HepG2 (cell line): ENCODE data around the gene CAGE1. TPM values are rescaled to one million over a fixed set of nuclear protein-coding genes. Genes with fewer than 3 reads are reported as not detected.
A peak's percentile ranks its signal among the peaks of the same experiment; 100 is the strongest.

Source experiments
- HMG20A ChIP-seq: IDR thresholded peaks from 2 replicates; pipeline ENCODE4 v1.6.1; 2016; ENCODE audit warnings: borderline replicate concordance
- HMG20B ChIP-seq: conservative IDR thresholded peaks from 2 replicates; pipeline ENCODE4 v1.6.1; 2016; ENCODE audit warnings: missing genetic modification reagents, missing compliant biosample characterization
- MED8 ChIP-seq: sonication (generic); formaldehyde crosslinking; IDR thresholded peaks from 2 replicates; pipeline ENCODE4 v1.8.1; 2023; ENCODE audit warnings: mild to moderate bottlenecking, missing genetic modification reagents; ENCODE audit not compliant: insufficient replicate concordance
- MEIS2 ChIP-seq: sonication (generic); formaldehyde crosslinking; IDR thresholded peaks from 2 replicates; pipeline ENCODE4 v1.9.0; 2021; ENCODE audit warnings: mild to moderate bottlenecking, missing genetic modification reagents
- RARA ChIP-seq: IDR thresholded peaks from 2 replicates; pipeline ENCODE4 v1.6.1; 2016; ENCODE audit warnings: missing genetic modification reagents, missing compliant biosample characterization
- SATB2 ChIP-seq: sonication (generic); formaldehyde crosslinking; IDR thresholded peaks from 2 replicates; pipeline ENCODE4 v1.5.0; 2020; ENCODE audit warnings: missing genetic modification reagents
- SMARCC2 ChIP-seq: fragments of 450-650 bp; IDR thresholded peaks from 2 replicates; pipeline ENCODE4 v1.6.1; 2017; ENCODE audit warnings: antibody characterized with exemption, mild to moderate bottlenecking
- SNAI1 ChIP-seq: sonication (generic); formaldehyde crosslinking; IDR thresholded peaks from 2 replicates; pipeline ENCODE4 v1.5.0; 2020; ENCODE audit warnings: mild to moderate bottlenecking, missing genetic modification reagents, borderline replicate concordance
- SOX6 ChIP-seq, 2 experiments: fragments of 450-650 bp in 1 of 2; sonication (generic) in 1 of 2; formaldehyde crosslinking in 1 of 2; IDR thresholded peaks; 2 replicates each; pipeline versions ENCODE4 v1.4.0 to v1.6.1; 2017 to 2020; ENCODE audit warnings: antibody characterized with exemption in 1 of 2, mild to moderate bottlenecking in 1 of 2, missing genetic modification reagents in 1 of 2
- SPEN ChIP-seq: sonication (generic); formaldehyde crosslinking; IDR thresholded peaks from 2 replicates; pipeline ENCODE4 v1.5.1; 2020; ENCODE audit warnings: low read depth, mild to moderate bottlenecking, missing genetic modification reagents
- TEAD3 ChIP-seq: optimal IDR thresholded peaks from 2 replicates; pipeline ENCODE3; 2016; ENCODE audit warnings: borderline replicate concordance
- ZC3H4 ChIP-seq: sonication (generic); formaldehyde crosslinking; IDR thresholded peaks from 2 replicates; pipeline ENCODE4 v1.4.0; 2020; ENCODE audit warnings: missing genetic modification reagents, borderline replicate concordance
- ZMYM2 ChIP-seq: sonication (generic); formaldehyde crosslinking; IDR thresholded peaks from 2 replicates; pipeline ENCODE4 v1.8.0; 2022; ENCODE audit warnings: mild to moderate bottlenecking, missing genetic modification reagents
- ZNF557 ChIP-seq: sonication (generic); formaldehyde crosslinking; IDR thresholded peaks from 2 replicates; pipeline ENCODE4 v1.4.0; 2020; ENCODE audit warnings: missing genetic modification reagents
- ZNF605 ChIP-seq: sonication (generic); formaldehyde crosslinking; IDR thresholded peaks from 2 replicates; pipeline ENCODE4 v1.8.0; 2022; ENCODE audit warnings: mild to moderate bottlenecking, missing genetic modification reagents
- ZNF670 ChIP-seq: sonication (generic); formaldehyde crosslinking; IDR thresholded peaks from 2 replicates; pipeline ENCODE4 v1.8.0; 2022; ENCODE audit warnings: mild to moderate bottlenecking, missing genetic modification reagents, borderline replicate concordance
- polyA plus RNA-seq, 8 experiments: library from polyadenylated mRNA; depleted of rRNA in 3 of 8; stranded (reverse) in 7 of 8; unstranded in 1 of 8; fragments of >200 nt; fragmentation: Illumina TruSeq in 4 of 8; extraction: Trizol in 4 of 8; gene quantifications; 2 replicates each; pipeline versions ENCODE4 v1.2.1 to v1.2.3, GENCODE V29; 2011 to 2016; ENCODE audit warnings: low read depth in 4 of 8, missing spikeins in 1 of 8, mixed read lengths in 1 of 8; ENCODE audit not compliant: insufficient read depth in 1 of 8
- total RNA-seq, 5 experiments: library from RNA; depleted of rRNA; stranded (reverse); fragments of >200 nt; fragmentation: Illumina TruSeq; extraction: Trizol; gene quantifications; 2 replicates each; pipeline ENCODE4 v1.2.3, GENCODE V29; 2016; ENCODE audit warnings: low read depth in 1 of 5
- TF ChIP-seq, protein P1 (sequence below): IDR thresholded peaks from 2 replicates; pipeline ENCODE4 v1.6.1; 2016; ENCODE audit warnings: control low read depth
- TF ChIP-seq, protein P2 (sequence below): sonication (generic); formaldehyde crosslinking; IDR thresholded peaks from 2 replicates; pipeline ENCODE4 v1.5.0; 2020; ENCODE audit warnings: missing genetic modification reagents
- TF ChIP-seq, protein P3 (sequence below), 2 experiments: sonication (generic) in 1 of 2; formaldehyde crosslinking in 1 of 2; IDR thresholded peaks; 2 replicates each; pipeline versions ENCODE4 v1.4.0 to v1.6.1; 2018 to 2020; ENCODE audit warnings: missing genetic modification reagents in 2 of 2, borderline replicate concordance in 1 of 2, low read depth in 1 of 2, mild to moderate bottlenecking in 1 of 2, missing biosample characterization in 1 of 2
- TF ChIP-seq, protein P4 (sequence below): sonication (generic); formaldehyde crosslinking; IDR thresholded peaks from 2 replicates; pipeline ENCODE4 v1.4.0; 2020; ENCODE audit warnings: mild to moderate bottlenecking, low read depth, missing genetic modification reagents
- TF ChIP-seq, protein P5 (sequence below): sonication (generic); formaldehyde crosslinking; IDR thresholded peaks from 2 replicates; pipeline ENCODE4 v1.4.0; 2020; ENCODE audit warnings: missing genetic modification reagents

CAGE1 gene
- total and polyA plus RNA-seq, 2 of the 13 experiments (the other 11 are each of a cell fraction or from before 2014, with no cell fraction given), result 0.03 to 0.15 TPM

DNA sequence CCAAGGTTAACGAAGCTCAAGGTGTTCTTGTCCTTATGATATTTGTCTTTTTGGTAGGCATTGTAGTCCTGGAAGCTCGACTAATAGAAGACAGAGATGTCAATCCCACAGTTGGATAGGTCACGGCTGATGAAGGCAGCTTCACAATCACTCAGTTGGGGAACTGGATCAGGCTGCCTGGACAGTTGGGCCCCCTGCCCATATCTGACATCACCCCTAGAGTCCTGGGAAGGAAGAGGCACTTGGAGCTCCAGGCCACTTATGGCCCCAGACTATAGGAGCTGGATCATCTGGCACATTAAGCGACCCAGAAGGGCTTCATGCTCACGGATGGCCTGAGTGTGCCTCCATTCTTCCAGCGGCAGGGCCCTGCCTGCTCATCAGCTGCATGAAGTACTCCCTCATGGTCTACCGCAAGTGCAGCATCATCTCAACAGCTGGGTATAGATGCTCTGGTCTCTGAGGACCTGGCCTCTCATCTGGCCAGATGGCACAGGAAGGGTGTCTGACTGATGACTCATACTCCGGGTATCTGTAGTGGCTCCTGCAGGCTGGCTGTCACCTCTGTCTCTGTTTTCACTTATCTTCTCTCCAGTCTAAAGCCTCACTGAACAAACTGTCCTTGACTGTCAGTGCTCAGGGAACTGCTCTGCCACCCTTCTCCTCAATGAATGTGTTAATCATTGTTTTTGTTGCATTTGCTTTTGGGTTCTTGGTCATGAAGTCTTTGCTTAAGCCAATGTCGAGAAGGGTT is 47.4 kb downstream of the CAGE1 start (continued):
- TF ChIP-seq, protein P1, sequence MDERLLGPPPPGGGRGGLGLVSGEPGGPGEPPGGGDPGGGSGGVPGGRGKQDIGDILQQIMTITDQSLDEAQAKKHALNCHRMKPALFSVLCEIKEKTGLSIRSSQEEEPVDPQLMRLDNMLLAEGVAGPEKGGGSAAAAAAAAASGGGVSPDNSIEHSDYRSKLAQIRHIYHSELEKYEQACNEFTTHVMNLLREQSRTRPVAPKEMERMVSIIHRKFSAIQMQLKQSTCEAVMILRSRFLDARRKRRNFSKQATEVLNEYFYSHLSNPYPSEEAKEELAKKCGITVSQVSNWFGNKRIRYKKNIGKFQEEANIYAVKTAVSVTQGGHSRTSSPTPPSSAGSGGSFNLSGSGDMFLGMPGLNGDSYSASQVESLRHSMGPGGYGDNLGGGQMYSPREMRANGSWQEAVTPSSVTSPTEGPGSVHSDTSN (CRISPR knock-in tag), result peak; percentile 42; the same call in 1 of the 2 replicates
- TF ChIP-seq MEIS2 (CRISPR knock-in tag) (0 out of 2 replicates have a peak, but pooled peaks have one; percentile 40), HMG20B (no peak), TEAD3 (CRISPR knock-in tag) (peak; percentile 87), ZC3H4 (CRISPR knock-in tag) (no peak), ZNF670 (CRISPR knock-in tag) (peak; percentile 44; the same call in 1 of the 2 replicates), MED8 (CRISPR knock-in tag) (no peak), SNAI1 (CRISPR knock-in tag) (no peak), ZNF605 (CRISPR knock-in tag) (peak; percentile 51; the same call in 1 of the 2 replicates), RARA (CRISPR knock-in tag) (peak; percentile 44), SATB2 (CRISPR knock-in tag) (no peak), ZNF557 (CRISPR knock-in tag) (no peak), SPEN (CRISPR knock-in tag) (0 out of 2 replicates have a peak, but pooled peaks have one; percentile 23), SOX6 (IDR thresholded peaks at IDR 0.05) (no peak), SOX6 (CRISPR knock-in tag; IDR thresholded peaks at IDR 0.05) (peak; percentile 57), HMG20A (peak; percentile 62; the same call in 1 of the 2 replicates), SMARCC2 (no peak), ZMYM2 (0 out of 2 replicates have a peak, but pooled peaks have one; percentile 21)
- TF ChIP-seq, protein P2, sequence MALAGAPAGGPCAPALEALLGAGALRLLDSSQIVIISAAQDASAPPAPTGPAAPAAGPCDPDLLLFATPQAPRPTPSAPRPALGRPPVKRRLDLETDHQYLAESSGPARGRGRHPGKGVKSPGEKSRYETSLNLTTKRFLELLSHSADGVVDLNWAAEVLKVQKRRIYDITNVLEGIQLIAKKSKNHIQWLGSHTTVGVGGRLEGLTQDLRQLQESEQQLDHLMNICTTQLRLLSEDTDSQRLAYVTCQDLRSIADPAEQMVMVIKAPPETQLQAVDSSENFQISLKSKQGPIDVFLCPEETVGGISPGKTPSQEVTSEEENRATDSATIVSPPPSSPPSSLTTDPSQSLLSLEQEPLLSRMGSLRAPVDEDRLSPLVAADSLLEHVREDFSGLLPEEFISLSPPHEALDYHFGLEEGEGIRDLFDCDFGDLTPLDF (CRISPR knock-in tag), result no peak
- TF ChIP-seq, protein P3, sequence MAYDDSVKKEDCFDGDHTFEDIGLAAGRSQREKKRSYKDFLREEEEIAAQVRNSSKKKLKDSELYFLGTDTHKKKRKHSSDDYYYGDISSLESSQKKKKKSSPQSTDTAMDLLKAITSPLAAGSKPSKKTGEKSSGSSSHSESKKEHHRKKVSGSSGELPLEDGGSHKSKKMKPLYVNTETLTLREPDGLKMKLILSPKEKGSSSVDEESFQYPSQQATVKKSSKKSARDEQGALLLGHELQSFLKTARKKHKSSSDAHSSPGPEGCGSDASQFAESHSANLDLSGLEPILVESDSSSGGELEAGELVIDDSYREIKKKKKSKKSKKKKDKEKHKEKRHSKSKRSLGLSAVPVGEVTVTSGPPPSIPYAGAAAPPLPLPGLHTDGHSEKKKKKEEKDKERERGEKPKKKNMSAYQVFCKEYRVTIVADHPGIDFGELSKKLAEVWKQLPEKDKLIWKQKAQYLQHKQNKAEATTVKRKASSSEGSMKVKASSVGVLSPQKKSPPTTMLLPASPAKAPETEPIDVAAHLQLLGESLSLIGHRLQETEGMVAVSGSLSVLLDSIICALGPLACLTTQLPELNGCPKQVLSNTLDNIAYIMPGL (CRISPR knock-in tag; IDR thresholded peaks at IDR 0.05; ENCODE audit: borderline replicate concordance in 1 of 2, low read depth in 1 of 2), result no peak
- TF ChIP-seq, protein P4, sequence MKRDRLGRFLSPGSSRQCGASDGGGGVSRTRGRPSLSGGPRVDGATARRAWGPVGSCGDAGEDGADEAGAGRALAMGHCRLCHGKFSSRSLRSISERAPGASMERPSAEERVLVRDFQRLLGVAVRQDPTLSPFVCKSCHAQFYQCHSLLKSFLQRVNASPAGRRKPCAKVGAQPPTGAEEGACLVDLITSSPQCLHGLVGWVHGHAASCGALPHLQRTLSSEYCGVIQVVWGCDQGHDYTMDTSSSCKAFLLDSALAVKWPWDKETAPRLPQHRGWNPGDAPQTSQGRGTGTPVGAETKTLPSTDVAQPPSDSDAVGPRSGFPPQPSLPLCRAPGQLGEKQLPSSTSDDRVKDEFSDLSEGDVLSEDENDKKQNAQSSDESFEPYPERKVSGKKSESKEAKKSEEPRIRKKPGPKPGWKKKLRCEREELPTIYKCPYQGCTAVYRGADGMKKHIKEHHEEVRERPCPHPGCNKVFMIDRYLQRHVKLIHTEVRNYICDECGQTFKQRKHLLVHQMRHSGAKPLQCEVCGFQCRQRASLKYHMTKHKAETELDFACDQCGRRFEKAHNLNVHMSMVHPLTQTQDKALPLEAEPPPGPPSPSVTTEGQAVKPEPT (CRISPR knock-in tag), result no peak
- TF ChIP-seq, protein P5, sequence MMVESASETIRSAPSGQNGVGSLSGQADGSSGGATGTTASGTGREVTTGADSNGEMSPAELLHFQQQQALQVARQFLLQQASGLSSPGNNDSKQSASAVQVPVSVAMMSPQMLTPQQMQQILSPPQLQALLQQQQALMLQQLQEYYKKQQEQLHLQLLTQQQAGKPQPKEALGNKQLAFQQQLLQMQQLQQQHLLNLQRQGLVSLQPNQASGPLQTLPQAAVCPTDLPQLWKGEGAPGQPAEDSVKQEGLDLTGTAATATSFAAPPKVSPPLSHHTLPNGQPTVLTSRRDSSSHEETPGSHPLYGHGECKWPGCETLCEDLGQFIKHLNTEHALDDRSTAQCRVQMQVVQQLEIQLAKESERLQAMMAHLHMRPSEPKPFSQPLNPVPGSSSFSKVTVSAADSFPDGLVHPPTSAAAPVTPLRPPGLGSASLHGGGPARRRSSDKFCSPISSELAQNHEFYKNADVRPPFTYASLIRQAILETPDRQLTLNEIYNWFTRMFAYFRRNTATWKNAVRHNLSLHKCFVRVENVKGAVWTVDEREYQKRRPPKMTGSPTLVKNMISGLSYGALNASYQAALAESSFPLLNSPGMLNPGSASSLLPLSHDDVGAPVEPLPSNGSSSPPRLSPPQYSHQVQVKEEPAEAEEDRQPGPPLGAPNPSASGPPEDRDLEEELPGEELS (CRISPR knock-in tag), result peak; percentile 59; the same call in 1 of the 2 replicates
